A172 (cell line): ENCODE data around the gene MRPL52. TPM values are rescaled to one million over a fixed set of nuclear protein-coding genes. Genes with fewer than 3 reads are reported as not detected.

Experiments
- DNase-seq: peaks from one replicate; pipeline ENCODE4 v3.0.0-alpha.2; 2015; ENCODE audit warnings: low spot score
- total RNA-seq: library from RNA; depleted of rRNA; stranded (reverse); fragments of >200 nt; shearing (Covaris generic); gene quantifications from 2 replicates; pipeline ENCODE4 v1.2.3, GENCODE V29; 2014; rRNA removed

The MRPL52 gene
- total RNA-seq, 1 experiment from 2014 or later: 163 TPM

DNA sequence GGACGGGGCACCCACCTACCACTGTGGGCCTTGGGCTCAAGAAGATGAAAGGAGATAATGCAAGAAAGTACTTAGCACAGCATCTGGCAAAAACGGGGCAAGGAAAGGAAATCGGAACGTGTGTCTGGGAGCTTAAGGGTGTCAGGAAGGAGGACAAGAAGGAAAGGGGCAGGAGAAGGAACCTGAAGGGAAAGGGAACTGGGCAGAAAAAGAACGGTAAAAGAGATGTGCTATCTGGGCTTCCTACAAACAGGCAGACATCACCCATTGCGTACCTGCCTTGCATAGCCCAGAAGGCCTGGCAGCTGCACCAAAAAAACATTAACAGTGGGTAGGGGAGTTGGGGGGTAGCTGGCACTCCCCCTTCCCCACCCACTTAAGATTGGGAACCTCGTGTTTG, 52.4 kb downstream of the MRPL52 start:
- no peak for DNase-seq

DNA sequence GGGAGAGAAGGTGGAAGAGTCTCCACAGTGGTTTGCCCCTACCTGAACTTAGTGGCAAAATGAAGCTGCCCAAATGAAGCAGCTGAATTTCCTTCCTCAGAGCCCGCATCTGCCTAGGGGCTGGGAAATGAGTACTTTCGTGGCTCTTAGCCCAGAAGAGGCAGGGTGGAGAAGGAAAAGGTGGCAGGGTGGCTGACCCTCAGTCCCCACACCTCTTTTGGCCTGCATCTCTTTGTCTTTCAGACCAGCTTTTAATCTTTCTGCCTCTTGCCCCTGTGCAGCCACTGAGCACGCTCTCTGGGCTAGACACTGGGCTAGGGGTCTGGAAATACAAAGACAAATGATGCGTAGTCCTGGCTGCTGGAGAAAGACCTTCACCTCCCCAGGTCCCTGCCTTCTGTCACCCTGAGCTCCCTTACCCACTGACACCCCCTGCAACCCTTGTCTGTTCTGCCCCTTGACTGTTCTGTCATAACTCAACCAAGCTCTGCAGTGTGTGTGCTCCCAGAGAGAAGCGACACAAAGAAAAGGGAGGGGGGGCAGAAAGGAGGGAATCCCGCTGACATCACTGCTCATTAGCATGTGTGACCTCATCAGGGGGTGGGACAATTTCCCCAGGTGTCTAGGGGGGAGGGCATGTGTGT, 53.0 kb downstream of the MRPL52 start:
- DNase-seq: peak; percentile 11

DNA sequence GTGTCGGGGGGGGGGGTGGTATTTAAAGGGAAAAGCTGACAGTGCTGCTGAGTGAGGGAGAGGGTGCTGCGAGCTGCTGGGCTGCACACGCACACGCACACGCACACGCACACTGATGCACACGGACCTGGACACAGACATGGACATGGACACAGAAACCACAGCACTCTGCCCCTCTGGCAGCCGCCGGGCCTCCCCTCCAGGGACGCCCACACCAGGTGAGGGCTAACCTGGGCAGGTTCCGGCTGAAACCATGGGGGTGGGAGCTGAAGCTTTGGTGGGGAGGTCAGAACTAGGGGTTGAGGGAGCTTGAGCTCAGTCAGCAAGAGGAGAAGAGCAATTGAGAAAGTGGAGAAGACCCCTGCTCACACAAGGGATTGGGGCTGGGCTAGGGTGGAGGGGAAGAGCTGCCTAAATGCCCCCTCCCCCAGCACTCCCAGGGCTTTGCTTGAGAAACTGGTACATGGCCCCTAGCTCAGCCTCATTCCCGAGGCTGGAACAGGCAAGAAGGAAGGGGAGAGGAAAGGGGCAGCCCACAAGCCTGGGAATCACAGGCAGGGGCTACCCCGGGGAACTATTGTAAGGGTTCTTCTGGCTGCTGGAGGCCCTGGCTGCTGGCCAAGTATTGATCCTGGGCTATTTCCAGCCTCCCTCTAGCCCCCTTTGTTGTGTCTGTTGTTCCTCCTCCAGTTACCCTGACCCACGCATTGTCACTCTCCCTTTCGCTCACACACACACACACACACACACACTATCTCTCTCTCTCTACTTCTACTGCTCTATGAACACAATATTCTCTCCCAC, 53.7 kb downstream of the MRPL52 start, which contains the start of gene REM2:
Gene REM2 (plus strand): TSS at position 50 of the 804 bp plus-strand sequence. CDS start 66 bp downstream, at position 116.
- no peak for DNase-seq

DNA sequence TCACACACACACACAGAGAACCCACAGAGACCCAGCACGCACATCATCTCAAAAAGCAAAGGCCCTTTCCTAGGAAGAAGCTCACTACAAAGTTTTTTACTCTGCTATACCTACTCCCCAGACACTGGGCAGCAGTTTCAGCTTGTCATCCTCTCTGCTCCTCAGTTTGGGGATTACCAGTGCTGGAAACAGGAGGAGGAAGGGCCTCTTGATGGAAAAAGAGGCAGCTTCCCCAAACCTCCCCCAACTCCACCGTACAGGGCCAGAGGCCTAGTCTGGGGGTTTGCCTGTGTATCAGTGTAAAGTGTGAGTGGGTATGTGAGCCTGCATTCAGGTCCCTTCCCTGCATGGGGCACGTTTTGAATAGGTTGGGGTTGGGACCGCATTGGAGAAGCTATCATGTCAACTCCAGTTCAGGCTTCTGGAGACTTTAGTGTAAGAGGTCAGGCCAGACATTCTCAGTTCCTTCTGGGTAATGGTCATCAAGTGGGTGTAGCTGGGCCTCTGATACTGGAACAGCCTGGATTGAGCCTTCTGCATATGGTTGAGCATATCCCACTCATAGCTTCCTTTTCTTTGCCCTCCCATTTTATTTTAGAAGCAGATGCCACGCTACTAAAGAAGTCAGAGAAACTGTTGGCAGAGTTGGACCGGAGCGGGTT, 54.5 kb downstream of the MRPL52 start:
- no peak for DNase-seq

Other genes starting within 250 kb of the MRPL52 start
- gene DAD1, start 240.7 kb upstream of the MRPL52 start, total RNA-seq: 157 and 227 TPM in 2 replicates
- gene ABHD4, start 231.6 kb upstream of the MRPL52 start, total RNA-seq: 11.6 and 12.5 TPM in 2 replicates
- gene OR6J1, start 185.5 kb upstream of the MRPL52 start, total RNA-seq: not detected in 2 replicates
- 44.4 and 46.2 TPM in 2 replicates for gene OXA1L, start 63.2 kb upstream of the MRPL52 start, total RNA-seq
- gene SLC7A7, start 14.5 kb upstream of the MRPL52 start, total RNA-seq: 0.74 TPM in 1 of 2 replicates, not detected in the other
- gene MMP14, start 6.7 kb downstream of the MRPL52 start, total RNA-seq: 82.4 and 92.9 TPM in 2 replicates
- 28.7 and 38.7 TPM in 2 replicates for gene LRP10, start 41.9 kb downstream of the MRPL52 start, total RNA-seq
- gene REM2, start 53.3 kb downstream of the MRPL52 start, total RNA-seq: not detected in 2 replicates
- 56.8 and 64.1 TPM in 2 replicates for gene RBM23, start 89.3 kb downstream of the MRPL52 start, total RNA-seq
- 38.6 and 181 TPM in 2 replicates for gene PRMT5, start 99.5 kb downstream of the MRPL52 start, total RNA-seq
- 39.8 and 46.9 TPM in 2 replicates for gene HAUS4, start 127.2 kb downstream of the MRPL52 start, total RNA-seq
- 47.5 and 65.5 TPM in 2 replicates for gene AJUBA, start 152.7 kb downstream of the MRPL52 start, total RNA-seq
- 6.9 and 8.1 TPM in 2 replicates for gene C14orf93, start 180.3 kb downstream of the MRPL52 start, total RNA-seq
- 219 and 225 TPM in 2 replicates for gene PSMB5, start 205.0 kb downstream of the MRPL52 start, total RNA-seq
- not detected in 2 replicates for gene PSMB11, start 212.3 kb downstream of the MRPL52 start, total RNA-seq
- gene CDH24, start 227.6 kb downstream of the MRPL52 start, total RNA-seq: 2.8 and 4.0 TPM in 2 replicates